HepG2 (cell line): ENCODE data around the gene BRD1.

ENCODE experiments used
- CHD4 ChIP-seq: fragments of 200-600 bp; sonication (generic); IDR thresholded peaks from 2 replicates; pipeline ENCODE4 v1.7.0; 2017; ENCODE audit warnings: mild to moderate bottlenecking, low read length, borderline replicate concordance
- CREB1 ChIP-seq, 2 experiments: fragments of 450-650 bp in 1 of 2; IDR thresholded peaks; 2 replicates each; pipeline ENCODE4 v1.6.1; 2016 to 2017; ENCODE audit warnings: control low read depth in 1 of 2, mild to moderate bottlenecking in 1 of 2, missing compliant biosample characterization in 1 of 2, missing genetic modification characterization in 1 of 2
- GTF2F1 ChIP-seq: fragments of 150-350 bp; IDR thresholded peaks from 2 replicates; pipeline ENCODE4 v1.6.1; 2014; ENCODE audit warnings: low read length
- MTA1 ChIP-seq: sonication (generic); formaldehyde crosslinking; IDR thresholded peaks from 2 replicates; pipeline ENCODE4 v1.4.0; 2020; ENCODE audit warnings: missing genetic modification reagents, mild to moderate bottlenecking, borderline replicate concordance
- NFE2L1 ChIP-seq: sonication (generic); formaldehyde crosslinking; IDR thresholded peaks from 2 replicates; pipeline ENCODE4 v1.4.0; 2020; ENCODE audit warnings: missing genetic modification reagents, mild to moderate bottlenecking, borderline replicate concordance
- TCF7L2 ChIP-seq: IDR thresholded peaks from 2 replicates; pipeline ENCODE4 v1.6.1; 2011; ENCODE audit warnings: mild to moderate bottlenecking, low read depth, low read length, moderate library complexity
- ZSCAN31 ChIP-seq: sonication (generic); formaldehyde crosslinking; IDR thresholded peaks from 2 replicates; pipeline ENCODE4 v1.5.0; 2020; ENCODE audit warnings: low read depth, mild to moderate bottlenecking, missing genetic modification reagents
- ZZZ3 ChIP-seq: sonication (generic); formaldehyde crosslinking; IDR thresholded peaks from 2 replicates; pipeline ENCODE4 v1.4.0; 2020; ENCODE audit warnings: missing genetic modification reagents, mild to moderate bottlenecking, borderline replicate concordance
- TF ChIP-seq, protein P1 (sequence below): IDR thresholded peaks from 2 replicates; pipeline ENCODE4 v1.6.1; 2016; ENCODE audit warnings: missing biosample characterization, missing genetic modification reagents, low read depth
- TF ChIP-seq, protein P2 (sequence below): sonication (generic); formaldehyde crosslinking; IDR thresholded peaks from 2 replicates; pipeline ENCODE4 v1.8.0; 2022; ENCODE audit warnings: mild to moderate bottlenecking, missing genetic modification reagents, moderate library complexity
- TF ChIP-seq, protein P3 (sequence below): sonication (generic); formaldehyde crosslinking; IDR thresholded peaks from 2 replicates; pipeline ENCODE4 v1.8.1; 2022; ENCODE audit warnings: low read depth, mild to moderate bottlenecking, missing genetic modification reagents
- TF ChIP-seq, protein P4 (sequence below): sonication (generic); formaldehyde crosslinking; IDR thresholded peaks from 2 replicates; pipeline ENCODE4 v1.5.0; 2020; ENCODE audit warnings: mild to moderate bottlenecking, missing genetic modification reagents, moderate library complexity
- TF ChIP-seq, protein P5 (sequence below): sonication (generic); formaldehyde crosslinking; IDR thresholded peaks from 2 replicates; pipeline ENCODE4 v1.5.0; 2020; ENCODE audit warnings: missing genetic modification reagents
- TF ChIP-seq, protein P6 (sequence below): IDR thresholded peaks from 2 replicates; pipeline ENCODE4 v1.6.1; 2012; ENCODE audit warnings: low read depth, low read length, improper control_type of control experiment

DNA sequence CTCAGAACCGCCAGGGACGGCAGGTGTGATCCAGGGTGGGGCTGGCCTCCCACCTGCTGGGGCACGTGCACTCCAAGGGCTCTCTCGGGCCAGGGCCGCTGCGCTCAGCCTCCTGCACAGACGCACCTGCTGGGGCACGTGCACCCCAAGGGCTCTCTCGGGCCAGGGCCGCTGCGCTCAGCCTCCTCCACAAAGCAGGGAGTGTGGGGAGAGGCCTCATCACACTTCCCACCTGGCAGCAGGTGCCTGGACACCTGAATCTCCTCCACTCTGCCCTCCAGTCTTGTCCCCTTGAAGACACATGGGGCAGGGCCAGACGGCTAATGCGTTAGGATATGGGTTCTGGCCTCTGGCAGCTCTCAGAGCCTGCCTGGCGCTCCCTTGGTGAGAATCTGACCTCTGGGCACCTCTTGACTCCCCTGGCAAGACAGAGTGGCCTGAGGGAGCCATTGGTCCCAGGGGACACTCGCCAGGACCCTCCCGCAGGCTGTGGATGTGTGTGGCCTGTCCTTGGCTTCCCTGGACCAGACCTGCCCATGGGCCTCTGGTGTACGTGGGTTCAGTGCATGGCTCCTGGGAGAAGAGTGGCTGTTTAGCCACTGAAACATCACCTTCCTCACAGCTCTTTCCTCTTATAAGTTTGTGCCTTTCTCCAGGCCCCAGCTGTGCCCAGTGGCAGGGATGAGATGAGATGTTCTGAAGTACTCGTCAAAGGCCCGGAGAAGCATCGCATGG, 73.5 kb downstream of the BRD1 start:
- TF ChIP-seq, protein P1, sequence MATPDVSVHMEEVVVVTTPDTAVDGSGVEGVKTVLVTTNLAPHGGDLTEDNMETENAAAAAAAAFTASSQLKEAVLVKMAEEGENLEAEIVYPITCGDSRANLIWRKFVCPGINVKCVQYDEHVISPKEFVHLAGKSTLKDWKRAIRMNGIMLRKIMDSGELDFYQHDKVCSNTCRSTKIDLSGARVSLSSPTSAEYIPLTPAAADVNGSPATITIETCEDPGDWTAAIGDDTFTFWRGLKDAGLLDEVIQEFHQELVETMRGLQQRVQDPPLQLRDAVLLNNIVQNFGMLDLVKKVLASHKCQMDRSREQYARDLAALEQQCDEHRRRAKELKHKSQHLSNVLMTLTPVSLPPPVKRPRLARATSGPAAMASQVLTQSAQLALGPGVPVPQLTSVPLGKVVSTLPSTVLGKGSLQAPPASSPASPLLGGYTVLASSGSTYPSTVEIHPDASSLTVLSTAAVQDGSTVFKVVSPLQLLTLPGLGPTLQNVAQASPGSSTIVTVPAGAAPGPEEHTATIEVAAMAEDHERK (CRISPR knock-in tag), result no peak
- TF ChIP-seq TCF7L2 (no peak), CHD4 (no peak), NFE2L1 (CRISPR knock-in tag) (no peak), ZZZ3 (CRISPR knock-in tag) (no peak), ZSCAN31 (CRISPR knock-in tag) (no peak), CREB1 (IDR thresholded peaks at IDR 0.05) (no peak), CREB1 (CRISPR knock-in tag; IDR thresholded peaks at IDR 0.05) (no peak), MTA1 (no peak), GTF2F1 (no peak)
- TF ChIP-seq, protein P2, sequence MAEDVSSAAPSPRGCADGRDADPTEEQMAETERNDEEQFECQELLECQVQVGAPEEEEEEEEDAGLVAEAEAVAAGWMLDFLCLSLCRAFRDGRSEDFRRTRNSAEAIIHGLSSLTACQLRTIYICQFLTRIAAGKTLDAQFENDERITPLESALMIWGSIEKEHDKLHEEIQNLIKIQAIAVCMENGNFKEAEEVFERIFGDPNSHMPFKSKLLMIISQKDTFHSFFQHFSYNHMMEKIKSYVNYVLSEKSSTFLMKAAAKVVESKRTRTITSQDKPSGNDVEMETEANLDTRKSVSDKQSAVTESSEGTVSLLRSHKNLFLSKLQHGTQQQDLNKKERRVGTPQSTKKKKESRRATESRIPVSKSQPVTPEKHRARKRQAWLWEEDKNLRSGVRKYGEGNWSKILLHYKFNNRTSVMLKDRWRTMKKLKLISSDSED (CRISPR knock-in tag), result no peak
- TF ChIP-seq, protein P3, sequence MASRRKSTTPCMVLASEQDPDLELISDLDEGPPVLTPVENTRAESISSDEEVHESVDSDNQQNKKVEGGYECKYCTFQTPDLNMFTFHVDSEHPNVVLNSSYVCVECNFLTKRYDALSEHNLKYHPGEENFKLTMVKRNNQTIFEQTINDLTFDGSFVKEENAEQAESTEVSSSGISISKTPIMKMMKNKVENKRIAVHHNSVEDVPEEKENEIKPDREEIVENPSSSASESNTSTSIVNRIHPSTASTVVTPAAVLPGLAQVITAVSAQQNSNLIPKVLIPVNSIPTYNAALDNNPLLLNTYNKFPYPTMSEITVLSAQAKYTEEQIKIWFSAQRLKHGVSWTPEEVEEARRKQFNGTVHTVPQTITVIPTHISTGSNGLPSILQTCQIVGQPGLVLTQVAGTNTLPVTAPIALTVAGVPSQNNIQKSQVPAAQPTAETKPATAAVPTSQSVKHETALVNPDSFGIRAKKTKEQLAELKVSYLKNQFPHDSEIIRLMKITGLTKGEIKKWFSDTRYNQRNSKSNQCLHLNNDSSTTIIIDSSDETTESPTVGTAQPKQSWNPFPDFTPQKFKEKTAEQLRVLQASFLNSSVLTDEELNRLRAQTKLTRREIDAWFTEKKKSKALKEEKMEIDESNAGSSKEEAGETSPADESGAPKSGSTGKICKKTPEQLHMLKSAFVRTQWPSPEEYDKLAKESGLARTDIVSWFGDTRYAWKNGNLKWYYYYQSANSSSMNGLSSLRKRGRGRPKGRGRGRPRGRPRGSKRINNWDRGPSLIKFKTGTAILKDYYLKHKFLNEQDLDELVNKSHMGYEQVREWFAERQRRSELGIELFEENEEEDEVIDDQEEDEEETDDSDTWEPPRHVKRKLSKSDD (CRISPR knock-in tag), result no peak
- TF ChIP-seq, protein P4, sequence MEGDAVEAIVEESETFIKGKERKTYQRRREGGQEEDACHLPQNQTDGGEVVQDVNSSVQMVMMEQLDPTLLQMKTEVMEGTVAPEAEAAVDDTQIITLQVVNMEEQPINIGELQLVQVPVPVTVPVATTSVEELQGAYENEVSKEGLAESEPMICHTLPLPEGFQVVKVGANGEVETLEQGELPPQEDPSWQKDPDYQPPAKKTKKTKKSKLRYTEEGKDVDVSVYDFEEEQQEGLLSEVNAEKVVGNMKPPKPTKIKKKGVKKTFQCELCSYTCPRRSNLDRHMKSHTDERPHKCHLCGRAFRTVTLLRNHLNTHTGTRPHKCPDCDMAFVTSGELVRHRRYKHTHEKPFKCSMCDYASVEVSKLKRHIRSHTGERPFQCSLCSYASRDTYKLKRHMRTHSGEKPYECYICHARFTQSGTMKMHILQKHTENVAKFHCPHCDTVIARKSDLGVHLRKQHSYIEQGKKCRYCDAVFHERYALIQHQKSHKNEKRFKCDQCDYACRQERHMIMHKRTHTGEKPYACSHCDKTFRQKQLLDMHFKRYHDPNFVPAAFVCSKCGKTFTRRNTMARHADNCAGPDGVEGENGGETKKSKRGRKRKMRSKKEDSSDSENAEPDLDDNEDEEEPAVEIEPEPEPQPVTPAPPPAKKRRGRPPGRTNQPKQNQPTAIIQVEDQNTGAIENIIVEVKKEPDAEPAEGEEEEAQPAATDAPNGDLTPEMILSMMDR (CRISPR knock-in tag), result no peak
- TF ChIP-seq, protein P5, sequence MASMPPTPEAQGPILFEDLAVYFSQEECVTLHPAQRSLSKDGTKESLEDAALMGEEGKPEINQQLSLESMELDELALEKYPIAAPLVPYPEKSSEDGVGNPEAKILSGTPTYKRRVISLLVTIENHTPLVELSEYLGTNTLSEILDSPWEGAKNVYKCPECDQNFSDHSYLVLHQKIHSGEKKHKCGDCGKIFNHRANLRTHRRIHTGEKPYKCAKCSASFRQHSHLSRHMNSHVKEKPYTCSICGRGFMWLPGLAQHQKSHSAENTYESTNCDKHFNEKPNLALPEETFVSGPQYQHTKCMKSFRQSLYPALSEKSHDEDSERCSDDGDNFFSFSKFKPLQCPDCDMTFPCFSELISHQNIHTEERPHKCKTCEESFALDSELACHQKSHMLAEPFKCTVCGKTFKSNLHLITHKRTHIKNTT (CRISPR knock-in tag), result no peak
- TF ChIP-seq, protein P6, sequence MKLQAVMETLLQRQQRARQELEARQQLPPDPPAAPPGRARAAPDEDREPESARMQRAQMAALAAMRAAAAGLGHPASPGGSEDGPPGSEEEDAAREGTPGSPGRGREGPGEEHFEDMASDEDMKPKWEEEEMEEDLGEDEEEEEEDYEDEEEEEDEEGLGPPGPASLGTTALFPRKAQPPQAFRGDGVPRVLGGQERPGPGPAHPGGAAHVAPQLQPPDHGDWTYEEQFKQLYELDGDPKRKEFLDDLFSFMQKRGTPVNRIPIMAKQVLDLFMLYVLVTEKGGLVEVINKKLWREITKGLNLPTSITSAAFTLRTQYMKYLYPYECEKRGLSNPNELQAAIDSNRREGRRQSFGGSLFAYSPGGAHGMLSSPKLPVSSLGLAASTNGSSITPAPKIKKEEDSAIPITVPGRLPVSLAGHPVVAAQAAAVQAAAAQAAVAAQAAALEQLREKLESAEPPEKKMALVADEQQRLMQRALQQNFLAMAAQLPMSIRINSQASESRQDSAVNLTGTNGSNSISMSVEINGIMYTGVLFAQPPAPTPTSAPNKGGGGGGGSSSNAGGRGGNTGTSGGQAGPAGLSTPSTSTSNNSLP, result no peak
